ENCODE measurements around the gene PPP4R2. TPM values are rescaled to one million over a fixed set of nuclear protein-coding genes. Genes with fewer than 3 reads are reported as not detected.
"Not testable (repeated sequence)": the region's sequence is repeated elsewhere in the genome, so short reads cannot be mapped to it uniquely, and the experiment has no call there.

Gene PPP4R2
- total RNA-seq, 1 donor from 2014 or later: 100 TPM

DNA sequence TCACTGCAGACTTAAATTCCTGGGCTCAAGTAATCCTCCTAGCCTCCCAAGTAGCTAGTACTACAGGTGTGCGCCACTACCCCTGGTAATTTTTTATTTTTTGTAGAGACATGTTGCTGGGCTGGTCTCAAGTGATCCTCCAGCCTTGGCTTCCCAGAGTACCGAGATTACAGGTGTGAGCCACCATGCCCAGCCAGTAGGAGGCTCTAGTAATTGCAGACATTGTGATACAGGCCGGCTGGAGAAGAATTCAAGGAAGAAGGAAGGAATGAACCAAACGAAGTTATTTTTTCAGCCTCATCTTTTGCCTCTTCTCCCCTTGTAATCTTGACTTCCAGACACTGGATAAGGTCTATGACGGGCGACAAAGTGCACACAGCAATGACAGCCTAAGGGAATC is 3.2 kb upstream of the PPP4R2 start:
- TF ChIP-seq, protein P1, sequence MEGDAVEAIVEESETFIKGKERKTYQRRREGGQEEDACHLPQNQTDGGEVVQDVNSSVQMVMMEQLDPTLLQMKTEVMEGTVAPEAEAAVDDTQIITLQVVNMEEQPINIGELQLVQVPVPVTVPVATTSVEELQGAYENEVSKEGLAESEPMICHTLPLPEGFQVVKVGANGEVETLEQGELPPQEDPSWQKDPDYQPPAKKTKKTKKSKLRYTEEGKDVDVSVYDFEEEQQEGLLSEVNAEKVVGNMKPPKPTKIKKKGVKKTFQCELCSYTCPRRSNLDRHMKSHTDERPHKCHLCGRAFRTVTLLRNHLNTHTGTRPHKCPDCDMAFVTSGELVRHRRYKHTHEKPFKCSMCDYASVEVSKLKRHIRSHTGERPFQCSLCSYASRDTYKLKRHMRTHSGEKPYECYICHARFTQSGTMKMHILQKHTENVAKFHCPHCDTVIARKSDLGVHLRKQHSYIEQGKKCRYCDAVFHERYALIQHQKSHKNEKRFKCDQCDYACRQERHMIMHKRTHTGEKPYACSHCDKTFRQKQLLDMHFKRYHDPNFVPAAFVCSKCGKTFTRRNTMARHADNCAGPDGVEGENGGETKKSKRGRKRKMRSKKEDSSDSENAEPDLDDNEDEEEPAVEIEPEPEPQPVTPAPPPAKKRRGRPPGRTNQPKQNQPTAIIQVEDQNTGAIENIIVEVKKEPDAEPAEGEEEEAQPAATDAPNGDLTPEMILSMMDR (conservative IDR thresholded peaks at IDR 0.05): no peak
- H3K4me1 Mint-ChIP-seq (ENCODE audit: unreplicated experiment): peaks cover 6% of the 10 kb centered on the region
- H3K27me3 Mint-ChIP-seq: no peaks in the 10 kb centered on the region
- peaks cover 5% of the 10 kb centered on the region for H3K36me3 Mint-ChIP-seq
- no peak overlapping the region for H3K27ac Mint-ChIP-seq
- no peaks in the 10 kb centered on the region for H3K9me3 Mint-ChIP-seq
- peak overlapping the region; percentile 2 for H3K4me3 Mint-ChIP-seq
- DNase-seq (ENCODE audit: extremely low spot score, unreplicated experiment): no peak

DNA sequence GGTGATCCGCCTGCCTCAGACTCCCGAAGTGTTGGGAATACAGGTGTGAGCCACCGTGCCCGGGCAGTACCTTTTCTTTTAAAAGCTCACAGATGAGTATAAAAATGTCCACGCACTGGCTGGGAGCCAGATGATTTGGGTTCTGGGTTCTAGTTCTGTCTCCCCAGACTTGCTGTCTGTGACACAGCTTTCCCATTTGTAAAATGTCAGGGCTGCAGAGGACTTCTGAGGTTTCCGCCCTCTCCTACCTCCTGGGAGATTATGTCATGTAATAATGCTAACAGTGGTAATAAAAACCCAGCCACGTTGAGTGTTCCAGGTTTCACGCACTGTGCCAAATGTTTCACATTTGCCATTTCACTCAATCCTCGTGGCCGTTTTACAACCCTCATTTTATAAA is 1.3 kb upstream of the PPP4R2 start:
- TF ChIP-seq, protein P1 (conservative IDR thresholded peaks at IDR 0.05): no peak
- no peak for DNase-seq (ENCODE audit: extremely low spot score, unreplicated experiment)
- peaks cover 22% of the 10 kb centered on the region for H3K4me1 Mint-ChIP-seq (ENCODE audit: unreplicated experiment)
- peak overlapping the region; percentile 37 for H3K27ac Mint-ChIP-seq
- H3K4me3 Mint-ChIP-seq: peak overlapping the region; percentile 56
- H3K36me3 Mint-ChIP-seq: peaks cover 16% of the 10 kb centered on the region
- no peaks in the 10 kb centered on the region for H3K9me3 Mint-ChIP-seq
- H3K27me3 Mint-ChIP-seq: no peaks in the 10 kb centered on the region

DNA sequence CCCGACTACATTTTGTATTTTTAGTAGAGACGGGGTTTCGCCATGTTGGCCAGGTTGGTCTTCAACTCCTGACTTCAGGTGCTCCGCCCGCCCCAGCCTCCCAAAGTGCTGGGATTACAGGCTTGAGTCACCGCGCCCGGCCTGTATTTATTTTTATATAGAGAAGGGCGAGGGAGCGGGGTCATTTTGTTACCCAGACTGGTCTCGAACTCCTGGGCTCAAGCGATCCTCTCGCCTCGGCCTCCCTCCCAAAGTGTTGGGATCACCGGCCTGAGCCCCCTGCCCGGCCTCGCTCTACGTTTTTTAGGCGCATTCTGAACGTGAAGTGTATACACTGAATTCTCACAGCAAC is 514 bp upstream of the PPP4R2 start:
- peaks cover 23% of the 10 kb centered on the region for H3K36me3 Mint-ChIP-seq
- TF ChIP-seq, protein P1 (conservative IDR thresholded peaks at IDR 0.05): no peak
- no peaks in the 10 kb centered on the region for H3K27me3 Mint-ChIP-seq
- peak overlapping the region; percentile 95 for H3K4me3 Mint-ChIP-seq
- H3K9me3 Mint-ChIP-seq: no peaks in the 10 kb centered on the region
- H3K4me1 Mint-ChIP-seq (ENCODE audit: unreplicated experiment): peaks cover 29% of the 10 kb centered on the region
- H3K27ac Mint-ChIP-seq: peak overlapping the region; percentile 87
- DNase-seq (ENCODE audit: extremely low spot score, unreplicated experiment): no peak

DNA sequence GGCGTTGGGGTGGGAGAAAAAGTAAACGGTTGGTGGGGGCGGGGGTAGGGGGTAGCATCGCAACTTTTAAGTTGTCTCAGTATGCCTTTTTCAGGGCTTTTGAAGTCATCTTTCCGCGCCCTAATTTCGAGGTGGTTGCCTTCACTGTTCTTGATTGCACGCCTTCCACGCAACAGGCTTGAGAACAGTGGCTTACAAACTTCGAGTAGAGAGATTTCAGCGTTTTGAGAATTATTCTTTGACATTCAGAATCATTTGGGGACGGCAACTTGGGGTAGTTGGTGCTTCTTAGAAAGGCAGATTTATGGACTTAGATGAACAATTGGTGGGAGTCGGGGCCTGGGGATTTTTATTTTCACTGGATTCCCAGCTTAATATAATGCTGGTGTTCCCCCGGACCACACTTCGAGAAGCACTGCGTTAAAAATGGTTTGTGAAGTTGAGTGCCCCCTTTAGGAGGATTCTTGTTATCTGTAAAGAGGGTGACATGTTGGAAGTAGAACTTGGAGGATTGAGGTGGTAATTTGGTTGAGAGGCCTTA is 880 bp downstream of the PPP4R2 start:
- no peaks in the 10 kb centered on the region for H3K27me3 Mint-ChIP-seq
- H3K36me3 Mint-ChIP-seq: peaks cover 28% of the 10 kb centered on the region
- H3K27ac Mint-ChIP-seq: peak overlapping the region; percentile 87
- TF ChIP-seq, protein P1 (conservative IDR thresholded peaks at IDR 0.05): peak; percentile 63
- no peaks in the 10 kb centered on the region for H3K9me3 Mint-ChIP-seq
- peak overlapping the region; percentile 95 for H3K4me3 Mint-ChIP-seq
- peaks cover 33% of the 10 kb centered on the region for H3K4me1 Mint-ChIP-seq (ENCODE audit: unreplicated experiment)
- no peak for DNase-seq (ENCODE audit: extremely low spot score, unreplicated experiment)

DNA sequence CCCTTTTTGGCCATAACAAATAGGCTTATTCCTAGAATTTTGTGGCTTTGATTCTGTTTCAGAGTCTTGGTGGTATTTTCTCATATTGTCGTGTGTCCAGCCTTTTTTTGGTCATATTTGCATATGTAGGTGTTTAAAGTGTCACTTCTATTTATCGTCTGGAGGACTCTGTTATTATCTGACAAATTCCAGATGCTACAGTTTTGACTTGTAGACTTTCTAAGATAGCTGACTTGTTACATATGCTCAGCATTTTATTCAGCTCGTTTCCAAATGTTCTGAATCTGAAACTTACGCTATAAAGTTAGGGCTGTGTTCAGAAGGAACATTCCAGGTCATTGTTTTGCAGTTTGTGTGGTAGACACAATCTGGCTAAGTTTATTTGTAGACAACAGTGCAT is 1.9 kb downstream of the PPP4R2 start:
- H3K27me3 Mint-ChIP-seq: no peaks in the 10 kb centered on the region
- no peak for DNase-seq (ENCODE audit: extremely low spot score, unreplicated experiment)
- TF ChIP-seq, protein P1 (conservative IDR thresholded peaks at IDR 0.05): no peak
- peaks cover 33% of the 10 kb centered on the region for H3K36me3 Mint-ChIP-seq
- H3K27ac Mint-ChIP-seq: peak overlapping the region; percentile 81
- peak overlapping the region; percentile 95 for H3K4me3 Mint-ChIP-seq
- H3K9me3 Mint-ChIP-seq: no peaks in the 10 kb centered on the region
- H3K4me1 Mint-ChIP-seq (ENCODE audit: unreplicated experiment): peaks cover 33% of the 10 kb centered on the region

DNA sequence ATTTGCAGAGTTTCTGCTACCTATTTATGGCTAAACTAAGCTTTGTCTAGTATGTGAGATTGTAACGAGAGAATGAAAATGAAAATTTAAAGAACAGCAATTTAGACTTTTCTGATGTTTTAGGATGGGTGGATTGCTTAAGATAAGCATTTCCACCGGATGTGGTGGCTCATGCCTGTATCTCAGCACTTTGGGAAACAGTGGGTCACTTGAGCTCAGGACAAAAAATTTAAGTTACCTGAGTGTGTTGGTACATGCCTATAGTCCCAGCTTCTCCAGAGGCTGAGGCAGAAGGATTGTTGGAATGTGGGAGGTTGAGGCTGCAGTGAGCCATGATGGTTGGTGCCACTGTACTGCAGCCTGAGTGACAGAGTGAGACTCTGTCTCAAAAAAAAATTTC is 3.3 kb downstream of the PPP4R2 start:
- Mint-ChIP-seq H3K27me3 (no peaks in the 10 kb centered on the region), H3K36me3 (peaks cover 41% of the 10 kb centered on the region), H3K9me3 (no peaks in the 10 kb centered on the region), H3K4me3 (peak overlapping the region; percentile 21), H3K27ac (no peak overlapping the region), H3K4me1 (ENCODE audit: unreplicated experiment) (peaks cover 38% of the 10 kb centered on the region)
- DNase-seq (ENCODE audit: extremely low spot score, unreplicated experiment): no peak
- TF ChIP-seq, protein P1 (conservative IDR thresholded peaks at IDR 0.05): no peak

DNA sequence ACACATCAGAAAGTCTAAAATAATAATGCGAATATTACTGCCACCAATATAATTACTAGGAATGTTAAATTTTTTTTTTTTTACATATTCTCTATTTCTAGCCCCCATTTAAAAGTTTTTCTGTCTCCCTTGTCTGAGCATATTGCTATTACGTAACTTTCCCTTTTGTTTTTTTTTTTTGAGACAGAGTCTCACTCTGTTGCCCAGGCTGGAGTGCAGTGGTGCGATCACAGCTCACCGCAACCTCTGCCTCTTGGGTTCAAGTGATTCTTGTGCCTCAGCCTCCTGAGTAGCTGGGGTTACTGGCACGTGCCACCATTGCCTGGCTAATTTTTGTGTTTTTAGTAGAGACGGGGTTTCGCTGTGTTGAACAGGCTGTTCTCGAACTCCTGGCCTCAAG is 6.4 kb downstream of the PPP4R2 start:
- peaks cover 37% of the 10 kb centered on the region for H3K4me1 Mint-ChIP-seq (ENCODE audit: unreplicated experiment)
- peaks cover 58% of the 10 kb centered on the region for H3K36me3 Mint-ChIP-seq
- not testable (repeated sequence) for H3K27ac Mint-ChIP-seq; H3K4me3 Mint-ChIP-seq; H3K9me3 Mint-ChIP-seq; DNase-seq (ENCODE audit: extremely low spot score, unreplicated experiment); H3K27me3 Mint-ChIP-seq
